ENCODE data around the gene BCL6B.

GRCh38 chr17:7043497-7044198, 20.8 kb downstream of the BCL6B start, which contains the start of gene SLC16A11:
- TF ChIP-seq POLR2AphosphoS5 (IDR thresholded peaks at IDR 0.05; ENCODE audit: low read depth, low read length): no peak
- TF ChIP-seq, protein P1, sequence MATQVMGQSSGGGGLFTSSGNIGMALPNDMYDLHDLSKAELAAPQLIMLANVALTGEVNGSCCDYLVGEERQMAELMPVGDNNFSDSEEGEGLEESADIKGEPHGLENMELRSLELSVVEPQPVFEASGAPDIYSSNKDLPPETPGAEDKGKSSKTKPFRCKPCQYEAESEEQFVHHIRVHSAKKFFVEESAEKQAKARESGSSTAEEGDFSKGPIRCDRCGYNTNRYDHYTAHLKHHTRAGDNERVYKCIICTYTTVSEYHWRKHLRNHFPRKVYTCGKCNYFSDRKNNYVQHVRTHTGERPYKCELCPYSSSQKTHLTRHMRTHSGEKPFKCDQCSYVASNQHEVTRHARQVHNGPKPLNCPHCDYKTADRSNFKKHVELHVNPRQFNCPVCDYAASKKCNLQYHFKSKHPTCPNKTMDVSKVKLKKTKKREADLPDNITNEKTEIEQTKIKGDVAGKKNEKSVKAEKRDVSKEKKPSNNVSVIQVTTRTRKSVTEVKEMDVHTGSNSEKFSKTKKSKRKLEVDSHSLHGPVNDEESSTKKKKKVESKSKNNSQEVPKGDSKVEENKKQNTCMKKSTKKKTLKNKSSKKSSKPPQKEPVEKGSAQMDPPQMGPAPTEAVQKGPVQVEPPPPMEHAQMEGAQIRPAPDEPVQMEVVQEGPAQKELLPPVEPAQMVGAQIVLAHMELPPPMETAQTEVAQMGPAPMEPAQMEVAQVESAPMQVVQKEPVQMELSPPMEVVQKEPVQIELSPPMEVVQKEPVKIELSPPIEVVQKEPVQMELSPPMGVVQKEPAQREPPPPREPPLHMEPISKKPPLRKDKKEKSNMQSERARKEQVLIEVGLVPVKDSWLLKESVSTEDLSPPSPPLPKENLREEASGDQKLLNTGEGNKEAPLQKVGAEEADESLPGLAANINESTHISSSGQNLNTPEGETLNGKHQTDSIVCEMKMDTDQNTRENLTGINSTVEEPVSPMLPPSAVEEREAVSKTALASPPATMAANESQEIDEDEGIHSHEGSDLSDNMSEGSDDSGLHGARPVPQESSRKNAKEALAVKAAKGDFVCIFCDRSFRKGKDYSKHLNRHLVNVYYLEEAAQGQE (IDR thresholded peaks at IDR 0.05; ENCODE audit: insufficient read depth in 1 of 2, low read depth in 2 of 2, low read length in 1 of 2): no peak

Measured in Panc1 (cell line).